Measurements from ENCODE around the gene KCNK6.
"Not testable (repeated sequence)": the region's sequence is repeated elsewhere in the genome, so short reads cannot be mapped to it uniquely, and the experiment has no call there.

KCNK6 gene

DNA sequence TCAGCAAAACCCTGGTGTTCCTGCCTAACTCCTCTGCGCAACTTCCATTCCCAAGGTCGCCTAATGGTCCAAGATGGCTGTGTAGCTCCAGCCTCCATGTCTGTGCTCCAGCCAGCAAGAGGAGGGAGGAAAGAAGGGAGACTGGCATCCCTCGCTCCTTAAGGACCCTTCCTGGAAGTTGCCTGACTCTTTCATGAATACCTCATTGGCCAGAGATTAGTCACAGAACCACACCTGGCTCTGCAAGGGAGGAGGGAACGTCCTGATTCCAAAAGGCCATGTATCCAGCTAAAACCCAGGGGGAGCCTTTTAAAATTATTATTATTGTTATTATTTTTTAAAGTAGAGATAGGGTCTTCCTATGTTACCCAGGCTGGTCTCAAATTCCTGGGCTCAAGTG lies 4.8 kb downstream of the KCNK6 start:
- no peak for DNase-seq

DNA sequence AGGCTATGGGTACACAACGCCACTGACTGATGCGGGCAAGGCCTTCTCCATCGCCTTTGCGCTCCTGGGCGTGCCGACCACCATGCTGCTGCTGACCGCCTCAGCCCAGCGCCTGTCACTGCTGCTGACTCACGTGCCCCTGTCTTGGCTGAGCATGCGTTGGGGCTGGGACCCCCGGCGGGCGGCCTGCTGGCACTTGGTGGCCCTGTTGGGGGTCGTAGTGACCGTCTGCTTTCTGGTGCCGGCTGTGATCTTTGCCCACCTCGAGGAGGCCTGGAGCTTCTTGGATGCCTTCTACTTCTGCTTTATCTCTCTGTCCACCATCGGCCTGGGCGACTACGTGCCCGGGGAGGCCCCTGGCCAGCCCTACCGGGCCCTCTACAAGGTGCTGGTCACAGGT lies 6.9 kb downstream of the KCNK6 start:
- DNase-seq: no peak

DNA sequence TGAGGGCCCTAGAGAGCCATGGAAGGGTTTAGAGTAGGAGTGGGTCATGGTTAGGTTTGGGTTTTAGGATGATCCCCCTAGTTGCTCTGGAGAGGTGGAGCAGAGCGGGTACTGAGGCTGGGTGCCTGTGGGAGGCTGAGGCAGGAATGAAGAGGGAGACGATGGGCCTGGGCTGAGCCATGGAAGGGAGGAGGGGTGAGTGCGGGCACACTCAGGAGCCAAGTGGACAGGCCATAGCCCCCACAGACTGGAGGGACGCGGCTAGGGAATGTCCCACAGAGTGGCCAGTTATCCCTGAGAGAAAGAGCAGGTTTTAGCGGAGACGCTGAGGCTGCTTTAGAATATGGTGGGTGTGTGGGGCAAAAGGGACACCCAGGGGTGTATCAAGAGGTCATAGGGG lies 10.0 kb downstream of the KCNK6 start:
- no peak for DNase-seq

DNA sequence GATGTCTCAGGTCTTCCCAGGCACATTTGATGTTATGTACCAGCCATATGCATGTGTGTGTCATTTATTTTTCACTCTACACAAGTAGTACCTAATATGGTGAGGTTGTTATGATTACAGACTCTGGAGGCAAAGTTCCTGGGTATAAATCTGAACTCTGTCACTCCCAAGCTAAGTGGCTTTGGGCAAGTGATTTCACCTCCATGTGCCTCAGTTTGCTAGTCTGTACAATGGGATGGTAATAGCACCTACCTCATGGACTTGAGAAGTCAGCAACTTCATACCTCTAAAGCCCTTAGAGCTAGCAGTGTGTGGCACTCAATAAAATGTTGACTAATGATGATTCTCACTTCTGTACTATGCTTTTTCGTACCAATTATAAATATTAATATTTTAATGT lies 12.1 kb downstream of the KCNK6 start:
- no peak for DNase-seq

DNA sequence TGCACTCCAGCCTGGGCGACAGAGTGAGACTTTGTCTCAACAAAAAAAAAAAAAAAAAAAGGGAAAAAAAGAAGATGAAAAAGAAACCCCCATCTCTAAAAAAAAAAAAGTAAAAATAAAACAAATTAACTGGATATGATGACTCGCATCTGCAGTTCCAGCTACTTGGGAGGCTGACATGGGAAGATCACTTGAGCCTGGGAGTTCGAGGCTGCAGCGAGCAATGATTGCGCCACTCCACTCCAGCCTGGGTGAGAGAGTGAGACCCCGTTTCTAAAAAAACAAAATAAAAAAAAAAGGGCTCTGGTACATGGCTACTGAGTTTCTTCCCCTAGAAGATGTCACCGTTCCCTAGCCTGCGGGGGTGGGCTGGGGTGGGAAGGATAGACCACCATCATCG lies 13.6 kb downstream of the KCNK6 start:
- no peak for DNase-seq

DNA sequence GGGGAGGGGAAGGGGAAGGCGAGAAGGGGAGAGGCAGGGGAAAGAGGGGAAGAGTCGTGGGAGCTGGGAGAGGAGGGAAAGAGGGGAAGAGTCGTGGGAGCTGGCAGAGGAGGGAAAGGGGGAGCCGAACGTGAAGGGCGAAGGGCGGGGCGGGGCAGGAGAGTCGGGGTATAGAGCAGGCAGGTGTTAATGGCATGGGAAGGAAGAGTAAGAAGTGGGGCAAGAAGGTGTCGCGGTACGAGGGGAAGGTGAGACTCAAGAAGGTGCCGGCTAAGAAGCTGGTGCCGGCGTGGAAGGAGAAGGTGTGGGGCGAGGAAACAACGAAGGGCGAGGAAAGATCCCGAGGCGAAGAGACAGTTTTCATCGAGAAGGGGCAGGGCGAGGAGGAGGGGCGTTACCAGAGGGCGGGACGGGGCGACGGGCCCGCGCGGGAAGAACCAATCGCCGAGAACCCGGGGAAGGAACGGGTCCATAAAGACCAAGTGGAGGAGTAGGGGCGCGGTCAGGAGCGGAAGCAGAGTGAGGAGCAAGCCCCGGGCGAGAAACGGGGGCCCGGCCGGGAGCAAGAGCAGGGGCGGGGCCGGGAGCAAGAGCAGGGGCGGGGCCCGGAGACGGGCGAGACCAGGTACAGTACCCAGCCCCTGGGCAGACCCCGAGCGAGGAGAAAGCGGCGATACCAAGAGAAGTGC lies 16.4 kb downstream of the KCNK6 start:
- DNase-seq: peak; percentile 92

DNA sequence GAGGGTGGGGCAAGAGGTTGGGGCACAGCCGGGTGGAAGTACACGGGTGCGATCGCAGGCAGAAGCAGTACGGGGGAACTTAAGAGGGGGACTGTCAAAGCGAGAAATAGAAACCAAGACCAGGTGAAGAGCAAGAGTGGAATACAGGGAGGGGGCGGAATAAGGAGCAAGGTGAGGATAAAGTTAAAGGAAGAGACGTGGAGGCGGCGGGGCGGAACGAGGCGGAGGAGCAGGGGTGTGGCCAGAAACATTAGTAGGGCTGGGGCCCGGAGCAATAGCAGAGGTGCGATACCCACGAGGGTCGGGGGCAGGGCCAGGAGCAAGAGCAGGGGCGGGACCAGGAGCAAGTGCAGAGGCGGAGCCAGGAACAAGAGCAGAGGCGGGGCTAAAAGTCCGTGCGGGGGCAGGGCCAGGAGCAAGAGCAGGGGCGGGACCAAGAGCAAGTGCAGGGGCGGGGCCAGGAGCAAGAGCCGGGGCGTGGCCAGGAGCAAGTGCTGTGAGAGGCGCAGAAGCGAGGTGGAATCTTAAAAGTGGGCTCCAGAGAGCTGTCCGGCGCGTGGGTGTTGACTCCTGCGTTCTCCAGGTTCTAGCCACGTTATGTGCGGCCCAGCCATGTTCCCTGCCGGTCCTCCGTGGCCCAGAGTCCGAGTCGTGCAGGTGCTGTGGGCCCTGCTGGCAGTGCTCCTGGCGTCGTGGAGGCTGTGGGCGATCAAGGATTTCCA lies 17.2 kb downstream of the KCNK6 start:
- DNase-seq: peak; percentile 93 to 96

DNA sequence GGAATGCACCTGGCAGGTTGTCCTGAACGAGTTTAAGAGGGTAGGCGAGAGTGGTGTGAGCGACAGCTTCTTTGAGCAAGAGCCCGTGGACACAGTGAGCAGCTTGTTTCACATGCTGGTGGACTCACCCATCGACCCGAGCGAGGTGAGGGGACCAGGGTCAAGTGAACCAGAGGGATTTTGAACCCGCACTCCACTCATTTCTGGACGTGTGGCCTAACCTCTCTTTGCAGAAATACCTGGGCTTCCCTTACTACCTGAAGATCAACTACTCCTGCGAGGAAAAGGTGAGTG lies 17.7 kb downstream of the KCNK6 start:
- DNase-seq: no peak

DNA sequence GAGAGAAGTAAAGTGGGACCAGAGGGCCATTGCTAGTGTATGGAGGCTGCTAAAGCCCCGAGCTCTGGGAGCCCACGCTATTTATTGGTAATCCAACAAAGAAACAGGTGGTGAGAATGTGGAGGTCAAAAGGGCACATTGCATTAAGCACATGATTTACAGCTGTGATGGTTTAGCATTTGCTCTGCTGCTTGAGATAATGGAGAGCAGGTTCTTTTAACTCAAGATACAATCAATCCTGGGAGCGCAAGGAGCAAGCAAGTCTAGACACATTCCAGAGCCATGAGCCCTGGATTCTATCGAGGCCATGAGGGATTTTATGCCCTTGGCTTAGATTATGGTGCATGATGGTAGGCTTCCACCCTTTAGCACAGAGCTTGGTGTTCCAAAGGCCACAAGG lies 19.4 kb downstream of the KCNK6 start:
- DNase-seq: not testable (repeated sequence)

DNA sequence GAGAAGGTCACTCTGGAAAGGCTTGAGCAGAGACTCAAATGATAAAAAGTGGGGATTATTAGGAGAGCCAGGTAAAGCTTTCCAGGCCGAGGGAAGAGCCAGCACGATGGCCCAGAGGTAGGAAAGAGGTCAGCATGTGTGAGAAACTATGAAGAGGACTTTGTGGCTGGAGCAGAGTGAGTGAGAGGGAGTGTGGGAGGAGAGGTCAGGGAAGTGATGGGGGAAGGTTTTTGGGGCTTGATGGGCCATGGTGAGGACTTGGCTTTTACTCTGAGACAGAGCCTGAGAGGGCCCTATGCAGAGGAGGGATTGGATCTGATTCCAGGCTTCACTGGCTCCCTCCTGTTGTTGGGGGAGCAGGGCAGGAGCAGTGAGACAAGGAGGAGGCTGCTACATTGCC lies 21.3 kb downstream of the KCNK6 start:
- DNase-seq: no peak

DNA sequence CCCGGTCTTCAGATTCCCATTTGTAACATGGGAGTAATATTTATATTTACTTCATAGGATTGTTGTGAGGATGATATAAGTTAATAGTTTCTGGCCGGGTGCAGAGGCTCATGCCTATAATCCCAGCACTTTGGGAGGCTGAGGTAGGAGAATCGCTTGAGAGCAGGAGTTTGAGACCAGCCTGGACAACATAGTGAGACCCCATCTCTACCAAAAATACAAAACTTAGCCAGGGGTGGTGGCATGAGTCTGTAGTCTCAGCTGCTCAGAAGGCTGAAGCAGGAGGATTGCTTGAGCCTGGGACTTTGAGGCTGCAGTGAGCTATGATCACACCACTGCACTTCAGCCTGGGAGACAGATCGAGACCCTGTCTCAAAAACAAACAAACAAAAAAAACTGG lies 27.2 kb downstream of the KCNK6 start:
- DNase-seq: no peak

DNA sequence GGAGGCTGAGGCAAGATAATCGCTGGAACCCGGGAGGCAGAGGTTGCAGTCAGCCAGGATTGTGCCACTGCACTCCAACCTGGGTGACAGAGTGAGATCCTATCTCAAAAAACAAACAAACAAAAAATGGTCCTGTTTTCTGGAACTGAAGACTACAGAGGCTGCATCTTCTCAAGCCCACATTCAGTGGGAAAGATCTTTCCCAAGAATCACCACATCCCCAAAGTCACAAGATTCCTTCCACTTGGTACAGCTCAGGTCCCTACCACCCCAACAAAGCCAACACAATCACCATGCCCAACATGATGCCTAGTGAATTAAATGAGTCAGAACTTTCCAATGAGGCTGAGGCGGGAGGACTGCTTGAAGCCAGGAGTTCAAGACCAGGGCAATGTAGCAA lies 31.2 kb downstream of the KCNK6 start:
- DNase-seq: no peak

DNA sequence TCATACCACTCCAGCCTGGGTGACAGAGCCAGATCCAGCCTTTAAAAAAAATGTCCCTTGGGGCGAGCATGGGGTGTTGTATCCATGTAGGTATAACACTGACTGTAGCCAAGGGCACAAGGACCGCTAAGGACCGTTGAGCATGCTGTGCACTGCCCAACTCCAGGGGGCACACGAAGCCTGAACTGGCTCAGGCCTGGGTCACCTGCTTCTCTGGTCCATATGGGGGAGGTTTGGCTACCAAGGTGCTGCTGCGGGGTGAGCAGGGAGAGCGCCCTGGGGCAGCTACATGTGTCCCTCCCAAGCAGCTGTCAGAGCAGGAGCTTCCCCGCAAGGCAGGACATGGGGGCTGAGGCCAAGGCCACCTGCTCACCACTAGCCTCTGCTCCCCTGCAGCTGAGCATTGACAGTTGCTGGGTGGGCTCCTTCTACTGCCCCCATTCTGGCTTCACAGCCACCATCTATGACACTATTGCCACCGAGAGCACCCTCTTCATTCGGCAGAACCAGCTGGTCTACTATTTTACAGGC lies 32.3 kb downstream of the KCNK6 start:
- no peak for DNase-seq

DNA sequence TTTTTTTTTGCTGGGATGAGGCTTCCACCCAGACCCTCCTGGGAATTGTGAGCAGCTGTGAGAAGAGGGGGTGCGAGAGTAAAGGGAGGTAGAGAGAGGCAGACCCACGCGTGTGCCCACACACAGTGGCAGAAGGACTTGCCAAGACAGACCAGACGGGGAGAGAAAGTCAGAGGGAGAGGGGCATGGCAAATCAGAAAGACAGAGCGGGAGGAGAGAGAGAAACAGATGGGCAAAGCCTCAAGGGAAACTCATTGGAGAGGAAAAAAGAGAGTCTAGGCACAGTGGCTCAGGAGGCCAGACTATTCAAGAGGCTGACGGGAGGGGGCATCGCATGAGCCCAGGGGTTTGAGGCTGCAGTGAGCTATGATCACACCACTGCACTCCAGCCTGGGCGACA lies 33.0 kb downstream of the KCNK6 start:
- no peak for DNase-seq

DNA sequence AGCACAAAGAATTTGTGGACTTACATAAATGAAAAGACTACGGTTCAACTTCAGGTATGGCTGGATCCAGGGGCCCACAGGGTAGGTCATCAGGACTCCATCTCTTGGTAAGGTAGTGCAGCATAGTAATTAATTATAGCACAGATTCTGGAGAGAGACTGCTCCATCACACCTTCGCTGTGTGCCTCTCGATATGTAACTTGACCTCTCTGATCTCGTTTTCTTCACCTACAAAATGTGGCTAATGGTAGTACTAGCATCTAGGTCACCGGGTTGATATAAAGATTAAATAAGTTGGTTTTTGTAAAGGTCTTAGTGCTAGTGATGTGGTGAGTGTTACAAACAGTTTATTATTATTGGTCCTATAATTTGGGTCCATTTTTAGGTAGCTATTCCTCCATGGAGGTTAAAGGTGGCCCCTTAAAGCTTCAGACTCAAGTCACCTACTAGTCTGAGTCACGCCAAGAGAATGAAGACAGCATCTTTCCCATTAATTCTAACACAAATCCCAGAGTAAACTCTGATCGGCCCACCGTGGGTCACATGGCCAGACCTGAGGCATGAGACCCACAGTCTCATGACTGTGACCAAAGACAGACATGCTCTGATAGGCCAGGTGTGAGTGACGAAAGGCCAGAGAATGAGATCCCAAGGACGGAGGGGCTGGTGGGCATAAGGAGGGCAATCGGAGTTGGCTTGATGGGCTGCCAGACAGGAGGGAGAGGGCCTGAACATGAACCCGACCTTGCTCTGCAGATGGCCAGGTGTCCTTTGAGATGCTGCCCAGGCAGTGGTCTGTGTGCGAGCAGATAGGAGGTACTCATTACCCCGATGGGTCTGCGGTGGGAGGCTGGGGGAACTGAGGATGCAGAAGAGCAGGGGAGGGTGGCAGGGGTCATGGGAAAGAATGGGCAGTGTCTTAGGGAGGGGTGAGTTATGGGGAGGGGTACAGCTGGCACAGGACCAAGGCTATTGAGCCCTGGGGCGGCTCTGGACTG lies 36.4 kb downstream of the KCNK6 start:
- no peak for DNase-seq

DNA sequence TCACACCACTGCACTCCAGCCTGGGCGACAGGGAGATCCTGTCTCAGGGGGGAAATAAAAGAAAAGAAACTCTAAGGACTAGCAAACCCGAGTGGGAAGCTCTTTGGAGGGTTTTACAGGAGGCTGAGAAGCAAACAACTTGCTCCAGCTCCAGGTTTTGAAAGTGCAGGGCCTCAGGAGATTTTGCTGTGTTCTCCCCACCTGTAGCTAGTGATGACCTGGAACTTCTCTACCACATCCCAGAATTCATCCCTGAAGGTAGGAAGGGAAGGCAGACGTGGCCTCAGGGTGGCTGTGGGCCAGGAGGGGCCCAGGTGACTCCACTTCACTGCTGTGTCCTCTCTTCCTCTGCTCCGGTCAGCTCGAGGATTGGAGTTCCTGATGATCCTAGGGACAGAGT lies 38.4 kb downstream of the KCNK6 start:
- DNase-seq: no peak

DNA sequence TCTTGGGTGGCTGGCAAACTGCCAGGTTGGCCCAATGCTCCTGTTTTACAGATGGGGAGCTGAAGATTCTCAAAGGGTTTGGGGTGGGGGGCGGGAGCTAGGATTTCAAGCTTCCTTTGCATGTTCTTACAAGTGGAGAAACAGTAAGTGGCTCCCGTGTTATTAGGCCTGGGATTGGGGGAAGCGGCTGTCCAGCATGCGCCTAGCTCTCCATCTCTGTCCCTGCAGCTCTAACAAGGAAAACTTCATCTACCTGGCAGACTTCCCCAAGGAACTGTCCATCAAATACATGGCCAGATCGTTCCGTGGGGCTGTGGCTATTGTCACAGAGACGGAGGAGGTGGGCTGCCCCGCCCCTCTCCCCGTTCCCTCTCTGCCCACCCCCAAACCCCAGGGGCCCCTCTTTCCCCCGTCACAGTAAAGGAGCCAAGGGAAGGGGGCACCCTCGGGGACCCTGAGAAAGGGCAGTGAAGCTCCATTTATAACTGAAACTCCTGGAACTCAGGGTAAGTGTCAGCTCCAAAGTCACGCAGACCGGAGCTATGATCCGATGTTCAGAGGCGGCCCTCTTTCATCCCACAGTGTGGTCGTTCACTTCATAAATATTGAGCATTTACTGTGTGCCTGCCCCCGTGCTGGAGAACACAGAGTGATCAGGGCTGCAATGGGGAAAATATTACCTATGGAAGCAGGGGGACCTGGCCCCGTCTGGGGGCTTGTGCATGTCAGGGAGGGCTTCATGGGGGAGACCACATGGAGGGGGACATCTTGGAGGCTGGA lies 39.8 kb downstream of the KCNK6 start:
- DNase-seq: no peak

DNA sequence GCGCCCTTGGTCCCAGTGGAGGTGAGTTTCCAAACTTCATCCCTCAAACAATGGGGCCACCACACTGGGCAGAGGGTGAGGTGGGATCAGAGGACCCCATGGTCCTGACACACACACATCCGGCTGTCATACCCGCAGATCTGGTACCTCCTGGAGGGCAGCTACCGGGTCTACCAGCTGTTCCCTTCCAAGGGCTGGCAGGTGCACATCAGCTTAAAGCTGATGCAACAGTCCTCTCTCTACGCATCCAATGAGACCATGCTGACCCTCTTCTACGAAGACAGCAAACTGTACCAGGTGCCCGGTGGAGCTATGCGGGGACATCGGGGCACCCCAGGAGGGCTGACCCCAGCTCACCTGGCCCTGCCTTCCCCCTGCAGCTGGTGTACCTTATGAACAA lies 40.7 kb downstream of the KCNK6 start:
- DNase-seq: no peak

DNA sequence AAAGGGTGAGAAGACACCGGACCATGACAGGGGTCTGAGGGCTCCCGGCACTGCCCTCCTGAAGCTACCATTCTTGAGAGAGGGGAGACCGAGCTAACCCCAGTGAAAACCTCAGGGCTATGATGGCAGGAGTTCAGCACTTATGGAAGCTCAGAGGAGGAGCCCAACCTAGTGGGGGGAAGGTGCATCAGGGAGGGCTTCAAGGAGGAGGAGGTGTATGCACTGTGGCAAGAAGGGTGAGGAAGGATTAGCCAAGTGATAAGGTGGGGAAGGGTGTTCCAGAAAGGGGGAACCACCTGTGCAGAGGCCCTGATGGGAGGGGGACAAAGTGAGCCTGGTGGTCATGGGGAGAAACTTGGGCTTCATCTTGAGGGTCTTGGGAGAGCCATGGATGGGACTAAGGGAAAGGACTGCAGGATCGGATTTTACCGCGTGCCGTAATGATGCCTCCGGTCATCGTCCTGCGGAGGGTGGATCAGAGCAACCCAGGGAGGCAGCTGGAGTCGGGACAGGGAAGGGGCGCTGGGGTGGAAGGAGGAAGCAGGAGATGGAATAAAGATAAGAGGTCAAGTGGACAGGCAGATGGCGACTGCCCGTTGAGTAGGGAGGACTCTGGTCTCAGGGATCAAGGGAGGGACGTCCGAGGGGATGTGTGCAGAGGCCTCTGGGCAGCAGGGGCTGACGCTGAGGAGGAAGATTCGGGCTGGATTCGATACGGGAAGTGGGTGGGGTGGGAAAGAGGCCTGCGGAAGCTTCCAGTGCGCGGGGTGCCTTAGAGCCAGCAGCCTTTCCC lies 41.4 kb downstream of the KCNK6 start:
- DNase-seq: no peak

DNA sequence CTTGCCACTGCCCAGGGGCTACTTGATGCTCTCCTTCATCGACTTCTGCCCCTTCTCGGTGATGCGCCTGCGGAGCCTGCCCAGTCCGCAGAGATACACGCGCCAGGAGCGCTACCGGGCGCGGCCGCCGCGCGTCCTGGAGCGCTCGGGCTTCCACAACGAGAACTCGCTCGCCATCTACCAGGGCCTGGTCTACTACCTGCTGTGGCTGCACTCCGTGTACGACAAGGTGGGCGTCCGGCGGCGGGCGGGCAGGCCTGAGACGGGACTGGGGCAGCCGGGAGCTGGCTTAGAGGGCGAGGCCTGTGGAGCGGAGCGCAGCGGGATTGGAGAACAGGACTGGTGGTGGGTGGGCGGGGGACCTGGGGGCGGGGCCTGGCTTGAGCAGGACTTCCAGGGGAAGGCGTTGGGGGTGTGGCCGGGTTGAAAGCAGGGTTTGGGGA lies 42.0 kb downstream of the KCNK6 start:
- peak; percentile 65 to 69 for DNase-seq

DNA sequence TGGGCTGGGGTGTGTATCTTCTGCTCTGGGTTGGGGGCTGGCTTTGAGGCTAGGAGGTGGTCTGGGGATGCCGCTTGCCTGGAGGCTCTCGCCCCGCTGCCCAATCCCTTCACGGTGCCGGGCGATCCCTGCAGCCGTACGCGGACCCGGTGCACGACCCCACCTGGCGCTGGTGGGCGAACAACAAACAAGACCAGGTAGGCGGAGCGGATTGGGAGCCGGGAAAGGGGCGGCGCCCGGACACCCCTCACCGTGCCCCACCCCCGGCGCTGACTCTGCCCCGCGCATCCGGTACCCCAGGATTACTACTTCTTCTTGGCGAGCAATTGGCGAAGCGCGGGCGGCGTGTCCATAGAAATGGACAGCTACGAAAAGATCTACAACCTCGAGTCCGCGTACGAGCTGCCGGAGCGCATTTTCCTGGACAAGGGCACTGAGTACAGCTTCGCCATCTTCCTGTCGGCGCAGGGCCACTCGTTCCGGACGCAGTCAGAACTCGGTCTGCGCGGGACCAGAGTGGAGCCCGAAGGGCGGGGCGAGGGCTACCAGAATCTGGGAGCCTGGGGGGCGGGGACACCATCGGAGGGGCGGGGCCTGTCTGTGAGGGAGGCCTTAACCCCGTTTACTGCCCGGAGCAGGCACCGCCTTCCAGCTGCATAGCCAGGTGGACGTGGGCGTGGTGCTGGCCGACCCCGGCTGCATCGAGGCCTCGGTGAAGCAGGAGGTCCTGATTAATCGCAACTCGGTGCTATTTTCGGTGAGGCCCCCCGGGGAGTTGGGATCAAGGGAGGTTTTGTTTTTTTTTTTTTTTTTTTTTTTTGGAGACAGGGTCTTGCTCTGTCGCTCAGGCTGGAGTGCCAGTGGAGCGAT lies 42.7 kb downstream of the KCNK6 start:
- peak; percentile 85 to 87 for DNase-seq

Measured in stimulated activated CD4-positive, alpha-beta T cell treated with anti-CD3 and anti-CD28 coated beads, Interleukin-2, amount 100 ng/mL, for 48 hours (primary cell).